OCI-LY3 (cell line): Measurements from ENCODE around the gene CEACAM20.

Experiments
- H2AFZ ChIP-seq: fragments of 200-600, 300-600 bp; shearing (Covaris generic); 2 replicates; pipeline ENCODE4 v1.6.0; 2014; ENCODE audit warnings: antibody characterized with exemption, low read depth, low read length
- H3K27ac ChIP-seq: fragments of 200-600, 300-600 bp; sonication (generic); 2 replicates; pipeline ENCODE4 v1.5.1; 2014; ENCODE audit warnings: mild to moderate bottlenecking, low read length, moderate library complexity, mixed read lengths
- H3K27me3 ChIP-seq: fragments of 200-600, 300-600 bp; sonication (generic); 2 replicates; pipeline ENCODE4 v1.6.1; 2014; ENCODE audit warnings: low read depth, low read length, mixed read lengths
- H3K36me3 ChIP-seq: fragments of 200-600, 300-600 bp; sonication (generic); replicated peaks from 2 replicates; pipeline ENCODE3; 2014; ENCODE audit warnings: low read depth, low read length, mixed read lengths
- H3K4me1 ChIP-seq: fragments of 300-600, 200-600 bp; sonication (generic); 2 replicates; pipeline ENCODE4 v1.6.1; 2014; ENCODE audit warnings: low read length, mixed read lengths
- H3K4me2 ChIP-seq: fragments of 200-600, 300-600 bp; sonication (generic); 2 replicates; pipeline ENCODE4 v1.6.1; 2014; ENCODE audit warnings: low read length, mixed read lengths
- H3K4me3 ChIP-seq: fragments of 300-600, 200-600 bp; sonication (generic); 2 replicates; pipeline ENCODE4 v1.5.1; 2014; ENCODE audit warnings: antibody characterized with exemption, mild to moderate bottlenecking, low read length, moderate library complexity
- H3K79me2 ChIP-seq: fragments of 300-600, 200-600 bp; shearing (Covaris generic); 2 replicates; pipeline ENCODE4 v1.6.1; 2014; ENCODE audit warnings: mild to moderate bottlenecking, low read length, mixed read lengths
- H3K9ac ChIP-seq: fragments of 300-600, 200-600 bp; shearing (Covaris generic); 2 replicates; pipeline ENCODE4 v1.6.0; 2014; ENCODE audit warnings: mild to moderate bottlenecking, low read length, moderate library complexity
- H3K9me3 ChIP-seq: fragments of 200-600, 300-600 bp; shearing (Covaris generic); 2 replicates; pipeline ENCODE4 v1.6.1; 2014; ENCODE audit warnings: low read length, mixed read lengths; ENCODE audit not compliant: insufficient read depth
- H4K20me1 ChIP-seq: fragments of 200-600, 300-600 bp; sonication (generic); 2 replicates; pipeline ENCODE4 v1.6.1; 2016; ENCODE audit warnings: low read length, mixed read lengths; ENCODE audit not compliant: insufficient read depth
- EZH2phosphoT487 ChIP-seq: fragments of 200-600 bp; shearing (Covaris generic); IDR thresholded peaks from 2 replicates; pipeline ENCODE4 v1.6.1; 2018; ENCODE audit warnings: antibody characterized with exemption, mixed run types, low read depth
- TF ChIP-seq, protein P1 (sequence below): fragments of 200-600, 300-600 bp; sonication (generic); IDR thresholded peaks from 2 replicates; pipeline ENCODE4 v1.5.1; 2014; ENCODE audit warnings: antibody characterized with exemption, low read length, low read depth

CEACAM20 gene

DNA sequence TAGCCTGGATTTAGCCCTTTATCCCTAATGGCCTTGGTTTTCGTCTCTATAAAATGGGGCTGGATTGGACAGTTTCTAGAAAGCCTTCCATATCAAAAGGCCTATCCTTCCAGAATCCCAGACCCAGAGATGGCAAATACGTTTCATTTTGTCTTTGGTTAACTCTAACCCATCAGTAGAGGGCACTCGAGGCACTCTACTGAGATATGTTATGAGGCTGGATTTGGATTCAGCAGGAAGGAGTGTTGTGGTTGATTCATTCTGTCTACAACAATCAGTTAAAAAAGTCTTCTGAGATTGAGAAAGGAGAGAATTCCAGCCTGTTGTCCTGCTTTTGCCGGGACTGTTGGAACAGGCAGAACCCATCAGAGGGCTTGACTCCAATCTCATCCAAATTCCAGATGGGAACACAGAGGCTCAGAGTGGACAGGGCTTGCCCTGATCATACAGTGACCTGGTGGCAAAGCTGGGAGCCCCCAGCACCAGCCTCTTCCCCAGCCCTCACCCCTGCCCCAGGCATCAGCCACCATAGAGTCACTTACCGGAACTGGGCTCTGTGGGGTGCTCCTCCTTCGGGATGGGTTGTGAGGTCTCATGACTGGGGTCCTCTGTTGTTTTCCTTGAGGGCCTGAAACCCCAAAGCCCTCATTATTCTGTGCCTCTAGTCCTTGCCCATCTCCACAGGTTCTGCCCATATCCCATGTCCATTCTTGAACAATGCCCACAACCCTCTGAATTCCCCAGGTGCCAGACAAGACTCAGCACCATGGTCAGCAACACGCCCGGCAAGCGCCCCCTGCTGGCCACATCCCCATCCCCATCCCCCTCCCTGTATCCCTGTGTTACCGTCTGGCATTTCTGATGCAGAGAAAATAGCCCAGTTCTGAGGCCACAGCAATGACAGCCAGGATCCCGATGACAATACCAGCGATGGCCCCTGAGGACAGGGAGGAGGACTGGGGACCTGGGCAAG, 16.9 kb downstream of the CEACAM20 start:
- Histone ChIP-seq H3K9me3 (0 out of 2 replicates have a peak, but pooled peaks cover 5% of the 10 kb centered on the region), H3K27ac (no peak overlapping the region), H3K4me2 (no peak overlapping the region), H3K27me3 (peaks cover 10% of the 10 kb centered on the region; the same call in 1 of the 2 replicates), H4K20me1 (no peaks in the 10 kb centered on the region), H3K79me2 (no peaks in the 10 kb centered on the region), H3K9ac (no peak overlapping the region), H3K4me3 (no peak overlapping the region), H2AFZ (no peak overlapping the region), H3K36me3 (no peaks in the 10 kb centered on the region), H3K4me1 (no peaks in the 10 kb centered on the region)
- no peak for TF ChIP-seq EZH2phosphoT487
- TF ChIP-seq, protein P1, sequence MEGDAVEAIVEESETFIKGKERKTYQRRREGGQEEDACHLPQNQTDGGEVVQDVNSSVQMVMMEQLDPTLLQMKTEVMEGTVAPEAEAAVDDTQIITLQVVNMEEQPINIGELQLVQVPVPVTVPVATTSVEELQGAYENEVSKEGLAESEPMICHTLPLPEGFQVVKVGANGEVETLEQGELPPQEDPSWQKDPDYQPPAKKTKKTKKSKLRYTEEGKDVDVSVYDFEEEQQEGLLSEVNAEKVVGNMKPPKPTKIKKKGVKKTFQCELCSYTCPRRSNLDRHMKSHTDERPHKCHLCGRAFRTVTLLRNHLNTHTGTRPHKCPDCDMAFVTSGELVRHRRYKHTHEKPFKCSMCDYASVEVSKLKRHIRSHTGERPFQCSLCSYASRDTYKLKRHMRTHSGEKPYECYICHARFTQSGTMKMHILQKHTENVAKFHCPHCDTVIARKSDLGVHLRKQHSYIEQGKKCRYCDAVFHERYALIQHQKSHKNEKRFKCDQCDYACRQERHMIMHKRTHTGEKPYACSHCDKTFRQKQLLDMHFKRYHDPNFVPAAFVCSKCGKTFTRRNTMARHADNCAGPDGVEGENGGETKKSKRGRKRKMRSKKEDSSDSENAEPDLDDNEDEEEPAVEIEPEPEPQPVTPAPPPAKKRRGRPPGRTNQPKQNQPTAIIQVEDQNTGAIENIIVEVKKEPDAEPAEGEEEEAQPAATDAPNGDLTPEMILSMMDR = peak; percentile 60

DNA sequence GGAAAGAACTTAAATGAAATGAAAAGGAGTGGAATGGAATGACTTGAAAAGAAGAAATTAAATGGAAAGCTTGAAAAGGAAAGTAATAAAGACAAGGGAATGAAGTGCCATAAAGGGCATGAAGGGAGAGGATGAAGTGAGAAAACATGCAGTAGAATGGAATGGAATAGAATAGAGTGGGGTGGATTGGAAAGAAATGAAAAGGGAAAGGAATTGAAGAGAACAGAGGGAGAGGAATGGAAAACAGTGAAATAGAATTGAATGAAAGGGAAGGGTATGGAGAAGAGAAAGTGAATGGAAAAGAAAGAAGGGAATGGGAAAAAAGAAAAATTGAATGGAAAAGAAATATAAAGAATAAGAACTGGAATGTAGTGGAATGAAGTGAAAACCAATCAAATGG, 20.0 kb downstream of the CEACAM20 start:
- H3K9me3 ChIP-seq = 0 out of 2 replicates have a peak, but pooled peaks cover 7% of the 10 kb centered on the region
- no peaks in the 10 kb centered on the region for H3K36me3 ChIP-seq
- H4K20me1 ChIP-seq = no peaks in the 10 kb centered on the region
- peaks cover 5% of the 10 kb centered on the region for H3K4me1 ChIP-seq
- H3K4me2 ChIP-seq = no peak overlapping the region
- peaks cover 10% of the 10 kb centered on the region; the same call in 1 of the 2 replicates for H3K27me3 ChIP-seq
- no peak overlapping the region for H3K9ac ChIP-seq
- H3K4me3 ChIP-seq = no peak overlapping the region
- no peak overlapping the region for H2AFZ ChIP-seq
- H3K27ac ChIP-seq = no peak overlapping the region
- H3K79me2 ChIP-seq = no peaks in the 10 kb centered on the region
- TF ChIP-seq, protein P1 = no peak
- no peak for TF ChIP-seq EZH2phosphoT487

DNA sequence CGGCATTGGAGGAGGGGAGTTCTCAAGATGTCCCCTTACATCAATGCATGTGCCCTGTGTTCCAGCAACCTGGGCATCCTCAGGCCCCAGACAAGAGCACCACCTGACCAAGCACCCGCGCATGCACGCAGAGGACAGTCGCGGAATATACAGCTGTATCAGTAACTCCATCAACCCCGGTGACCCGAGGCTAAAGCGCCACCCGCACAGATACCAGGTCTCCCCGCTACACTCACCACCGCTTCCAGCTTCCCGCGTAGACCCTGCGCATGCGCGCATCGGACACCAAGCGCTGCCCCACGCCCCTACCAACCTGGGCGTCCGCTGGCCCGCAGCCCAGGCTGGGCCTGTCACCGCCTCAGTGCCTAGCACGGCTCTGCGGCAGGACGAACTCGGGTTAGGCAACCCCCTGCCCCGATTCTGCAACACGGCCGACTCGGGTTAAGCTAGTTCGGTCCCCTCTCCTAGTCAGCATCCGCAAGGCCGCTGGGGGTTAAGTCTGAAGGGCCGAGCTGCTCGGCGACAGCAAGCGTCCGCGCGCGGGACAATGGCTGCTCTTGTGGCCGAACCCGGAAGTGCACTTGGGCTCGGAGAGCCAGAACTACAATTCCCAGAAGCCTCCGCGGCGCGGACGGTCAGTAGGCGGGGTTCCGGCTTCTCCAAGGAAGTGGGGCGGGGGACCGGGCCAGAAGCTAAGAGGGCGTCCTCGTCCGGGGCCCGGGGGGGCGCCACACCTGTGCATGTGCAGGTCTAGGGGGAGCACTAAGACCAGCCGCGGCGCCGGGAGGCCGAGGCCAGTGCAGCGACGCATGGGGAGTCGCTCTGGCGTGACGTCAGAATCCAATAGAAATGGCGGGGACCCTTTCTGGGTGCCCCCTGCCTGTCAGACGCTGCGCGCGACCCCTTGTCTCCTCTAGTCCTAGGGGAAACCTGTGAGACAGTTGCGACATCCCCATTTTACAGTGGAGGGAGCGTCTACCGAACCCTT, 29.2 kb downstream of the CEACAM20 start, which contains the start of gene ZNF180:
ZNF180 (minus strand) TSS at position 561 of the 988 bp plus-strand sequence. CDS start 3,188 bp downstream, outside the sequence.
- Histone ChIP-seq H4K20me1 (no peaks in the 10 kb centered on the region), H3K9me3 (peaks cover 58% of the 10 kb centered on the region), H3K27me3 (no peaks in the 10 kb centered on the region), H3K9ac (peak within 1 kb of the TSS; percentile 89), H2AFZ (peak within 1 kb of the TSS; percentile 92), H3K4me3 (peak within 1 kb of the TSS; percentile 86), H3K36me3 (peaks cover 46% of the 10 kb centered on the region), H3K79me2 (peaks cover 46% of the 10 kb centered on the region), H3K27ac (peak within 1 kb of the TSS; percentile 72), H3K4me2 (peak within 1 kb of the TSS; percentile 93), H3K4me1 (peaks cover 17% of the 10 kb centered on the region)
- no peak for TF ChIP-seq EZH2phosphoT487
- TF ChIP-seq, protein P1 = peak; percentile 40
